ENCODE results near the gene P2RY12.
A peak's percentile ranks its signal among the peaks of the same experiment; 100 is the strongest.

Gene P2RY12

DNA sequence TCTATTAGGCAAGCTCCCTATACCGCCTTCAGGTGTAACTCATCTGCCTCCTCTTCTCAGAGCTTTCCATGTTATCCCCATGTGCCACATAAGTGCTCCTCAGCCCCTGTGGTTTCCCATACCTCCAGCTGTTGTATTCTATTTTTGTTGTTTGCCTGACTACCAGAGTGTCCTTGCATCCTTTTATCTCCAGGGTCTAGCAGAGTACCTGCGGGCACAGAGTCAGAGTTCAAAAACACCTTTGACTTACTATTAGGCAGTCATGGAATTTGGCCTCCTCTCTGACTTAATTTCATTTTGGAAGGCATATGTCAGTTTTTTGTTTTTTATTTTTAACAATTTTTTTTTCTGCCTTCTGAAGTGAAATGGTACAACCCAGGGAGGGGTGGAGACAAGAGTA lies 75.0 kb downstream of the P2RY12 start:
- no peak overlapping the region for H3K9ac ChIP-seq (ENCODE audit: low read length)
- no peaks in the 10 kb centered on the region for H3K27me3 ChIP-seq (ENCODE audit: low read depth, low read length)
- TF ChIP-seq EZH2phosphoT487 (IDR thresholded peaks at IDR 0.05; ENCODE audit: low read depth) = no peak
- TF ChIP-seq, protein P1, sequence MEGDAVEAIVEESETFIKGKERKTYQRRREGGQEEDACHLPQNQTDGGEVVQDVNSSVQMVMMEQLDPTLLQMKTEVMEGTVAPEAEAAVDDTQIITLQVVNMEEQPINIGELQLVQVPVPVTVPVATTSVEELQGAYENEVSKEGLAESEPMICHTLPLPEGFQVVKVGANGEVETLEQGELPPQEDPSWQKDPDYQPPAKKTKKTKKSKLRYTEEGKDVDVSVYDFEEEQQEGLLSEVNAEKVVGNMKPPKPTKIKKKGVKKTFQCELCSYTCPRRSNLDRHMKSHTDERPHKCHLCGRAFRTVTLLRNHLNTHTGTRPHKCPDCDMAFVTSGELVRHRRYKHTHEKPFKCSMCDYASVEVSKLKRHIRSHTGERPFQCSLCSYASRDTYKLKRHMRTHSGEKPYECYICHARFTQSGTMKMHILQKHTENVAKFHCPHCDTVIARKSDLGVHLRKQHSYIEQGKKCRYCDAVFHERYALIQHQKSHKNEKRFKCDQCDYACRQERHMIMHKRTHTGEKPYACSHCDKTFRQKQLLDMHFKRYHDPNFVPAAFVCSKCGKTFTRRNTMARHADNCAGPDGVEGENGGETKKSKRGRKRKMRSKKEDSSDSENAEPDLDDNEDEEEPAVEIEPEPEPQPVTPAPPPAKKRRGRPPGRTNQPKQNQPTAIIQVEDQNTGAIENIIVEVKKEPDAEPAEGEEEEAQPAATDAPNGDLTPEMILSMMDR (IDR thresholded peaks at IDR 0.05; ENCODE audit: low read depth, low read length) = no peak
- no peaks in the 10 kb centered on the region for H3K9me3 ChIP-seq (ENCODE audit: insufficient read depth, low read length)
- H4K20me1 ChIP-seq (ENCODE audit: insufficient read depth, low read length) = no peaks in the 10 kb centered on the region
- no peak overlapping the region for H3K27ac ChIP-seq (ENCODE audit: low read length)
- no peak overlapping the region for H3K4me3 ChIP-seq (ENCODE audit: low read length)
- no peaks in the 10 kb centered on the region for H3K36me3 ChIP-seq (replicated peaks; ENCODE audit: low read depth, low read length)
- no peak overlapping the region for H3K4me2 ChIP-seq (ENCODE audit: low read length)
- H3K4me1 ChIP-seq (ENCODE audit: low read length) = peaks cover 13% of the 10 kb centered on the region
- H2AFZ ChIP-seq (ENCODE audit: low read depth, low read length) = no peak overlapping the region
- no peaks in the 10 kb centered on the region for H3K79me2 ChIP-seq (ENCODE audit: low read length)

DNA sequence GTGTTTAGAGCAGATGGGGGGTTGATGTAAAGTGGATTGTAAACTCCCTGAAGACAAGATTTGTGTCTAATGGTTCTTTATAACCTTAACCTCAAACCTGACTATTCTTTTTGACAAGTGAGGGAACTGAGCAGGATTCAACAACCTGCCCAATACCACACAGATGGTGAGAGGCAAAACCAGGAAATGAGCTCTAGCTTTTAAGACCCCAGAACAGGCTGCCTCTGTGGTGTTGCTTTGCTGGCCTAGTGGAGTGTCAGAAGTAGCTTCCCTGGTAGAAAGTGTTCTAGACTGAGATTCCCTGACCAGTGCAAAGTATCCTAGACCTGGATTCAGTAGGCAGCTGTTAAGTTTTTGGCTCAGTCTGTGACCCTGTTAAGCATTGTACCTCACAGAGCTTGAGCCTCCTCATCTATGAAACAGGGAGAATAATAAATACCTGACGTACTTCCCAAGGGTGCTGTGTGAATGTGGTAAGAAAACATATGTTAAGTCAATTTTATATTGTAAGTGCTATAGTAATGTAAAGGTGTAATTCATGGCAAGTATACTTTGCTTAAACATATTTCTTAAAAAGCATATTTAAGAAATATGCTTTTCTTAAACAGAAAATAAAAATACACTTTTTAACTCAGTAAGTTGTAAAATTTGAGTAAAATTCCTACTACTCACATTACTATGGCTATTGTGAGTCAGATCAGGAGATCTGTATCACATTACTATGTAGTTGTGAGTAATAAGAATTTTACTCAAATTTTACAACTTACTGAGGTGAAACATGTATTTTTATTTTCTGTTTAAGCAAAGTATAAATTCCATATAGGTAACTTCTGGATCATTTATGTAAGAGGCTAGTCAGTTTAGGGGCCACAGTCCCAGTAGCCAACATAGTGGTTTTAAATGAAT lies 76.7 kb downstream of the P2RY12 start:
- no peak overlapping the region for H2AFZ ChIP-seq (ENCODE audit: low read depth, low read length)
- H3K9ac ChIP-seq (ENCODE audit: low read length) = no peak overlapping the region
- no peak overlapping the region for H3K4me3 ChIP-seq (ENCODE audit: low read length)
- H3K79me2 ChIP-seq (ENCODE audit: low read length) = no peaks in the 10 kb centered on the region
- H4K20me1 ChIP-seq (ENCODE audit: insufficient read depth, low read length) = no peaks in the 10 kb centered on the region
- no peaks in the 10 kb centered on the region for H3K36me3 ChIP-seq (replicated peaks; ENCODE audit: low read depth, low read length)
- TF ChIP-seq, protein P1 (IDR thresholded peaks at IDR 0.05; ENCODE audit: low read depth, low read length) = no peak
- TF ChIP-seq EZH2phosphoT487 (IDR thresholded peaks at IDR 0.05; ENCODE audit: low read depth) = no peak
- H3K27ac ChIP-seq (ENCODE audit: low read length) = no peak overlapping the region
- peaks cover 13% of the 10 kb centered on the region for H3K4me1 ChIP-seq (ENCODE audit: low read length)
- peak overlapping the region; percentile 6 for H3K4me2 ChIP-seq (ENCODE audit: low read length)
- no peaks in the 10 kb centered on the region for H3K9me3 ChIP-seq (ENCODE audit: insufficient read depth, low read length)
- H3K27me3 ChIP-seq (ENCODE audit: low read depth, low read length) = no peaks in the 10 kb centered on the region

DNA sequence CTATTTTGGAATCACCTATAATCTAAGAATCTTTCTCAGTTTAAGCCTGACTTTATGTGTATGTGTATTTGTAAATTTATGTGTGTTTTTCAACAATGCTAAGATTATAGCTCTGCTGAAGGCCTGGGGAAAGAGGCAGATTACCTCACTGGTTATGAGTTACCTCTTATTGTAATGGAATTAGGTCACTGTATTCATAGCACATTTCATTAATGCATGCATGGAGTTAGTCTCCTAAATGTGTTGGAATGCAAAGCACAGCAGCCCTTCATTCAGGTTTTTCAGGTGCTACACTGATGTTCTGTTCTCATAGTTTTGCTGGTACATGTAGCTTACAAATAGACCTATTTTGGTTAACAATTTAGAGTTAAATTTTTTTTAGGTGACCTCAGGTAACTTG lies 77.4 kb downstream of the P2RY12 start:
- H3K27ac ChIP-seq (ENCODE audit: low read length) = no peak overlapping the region
- no peaks in the 10 kb centered on the region for H3K36me3 ChIP-seq (replicated peaks; ENCODE audit: low read depth, low read length)
- H3K9ac ChIP-seq (ENCODE audit: low read length) = no peak overlapping the region
- H4K20me1 ChIP-seq (ENCODE audit: insufficient read depth, low read length) = no peaks in the 10 kb centered on the region
- H3K9me3 ChIP-seq (ENCODE audit: insufficient read depth, low read length) = no peaks in the 10 kb centered on the region
- TF ChIP-seq, protein P1 (IDR thresholded peaks at IDR 0.05; ENCODE audit: low read depth, low read length) = no peak
- no peak for TF ChIP-seq EZH2phosphoT487 (IDR thresholded peaks at IDR 0.05; ENCODE audit: low read depth)
- no peaks in the 10 kb centered on the region for H3K79me2 ChIP-seq (ENCODE audit: low read length)
- no peak overlapping the region for H3K4me2 ChIP-seq (ENCODE audit: low read length)
- peaks cover 13% of the 10 kb centered on the region for H3K4me1 ChIP-seq (ENCODE audit: low read length)
- no peak overlapping the region for H3K4me3 ChIP-seq (ENCODE audit: low read length)
- no peak overlapping the region for H2AFZ ChIP-seq (ENCODE audit: low read depth, low read length)
- H3K27me3 ChIP-seq (ENCODE audit: low read depth, low read length) = no peaks in the 10 kb centered on the region

DNA sequence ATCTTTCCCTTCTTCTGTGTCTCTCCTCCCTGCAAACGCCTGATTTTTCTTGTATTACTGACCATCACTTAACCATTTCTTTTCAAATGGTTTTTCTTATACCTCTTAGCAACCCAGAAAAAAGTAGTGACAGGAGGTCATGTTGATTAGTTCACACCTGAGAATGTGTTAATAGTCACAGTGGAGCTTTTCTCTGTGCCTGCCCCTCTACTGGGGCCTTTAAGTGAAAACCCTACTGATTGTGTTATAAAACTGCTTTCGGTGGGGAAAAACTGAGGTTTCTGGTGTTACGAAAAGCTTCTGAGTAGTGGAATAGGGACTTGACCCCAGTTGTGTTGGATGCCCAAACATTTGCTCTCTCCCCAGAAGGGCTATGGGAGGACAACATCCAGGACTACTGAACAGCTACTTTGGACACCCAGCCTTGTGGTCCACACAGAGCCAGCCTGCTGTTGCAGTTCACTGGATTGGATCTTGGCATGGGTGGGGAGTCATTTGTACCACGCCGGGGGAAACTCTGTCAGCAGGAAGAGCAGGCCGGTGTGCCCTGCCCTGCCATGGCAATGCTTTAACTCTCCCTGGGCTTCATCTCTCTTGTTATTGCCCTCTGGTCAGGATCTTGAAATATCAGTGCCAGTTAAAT lies 78.3 kb downstream of the P2RY12 start:
- H3K27ac ChIP-seq (ENCODE audit: low read length) = no peak overlapping the region
- no peak overlapping the region for H3K4me3 ChIP-seq (ENCODE audit: low read length)
- no peaks in the 10 kb centered on the region for H4K20me1 ChIP-seq (ENCODE audit: insufficient read depth, low read length)
- H3K27me3 ChIP-seq (ENCODE audit: low read depth, low read length) = no peaks in the 10 kb centered on the region
- H3K9ac ChIP-seq (ENCODE audit: low read length) = no peak overlapping the region
- no peaks in the 10 kb centered on the region for H3K9me3 ChIP-seq (ENCODE audit: insufficient read depth, low read length)
- H3K4me1 ChIP-seq (ENCODE audit: low read length) = peaks cover 13% of the 10 kb centered on the region
- no peaks in the 10 kb centered on the region for H3K79me2 ChIP-seq (ENCODE audit: low read length)
- no peak overlapping the region for H3K4me2 ChIP-seq (ENCODE audit: low read length)
- no peak overlapping the region for H2AFZ ChIP-seq (ENCODE audit: low read depth, low read length)
- H3K36me3 ChIP-seq (replicated peaks; ENCODE audit: low read depth, low read length) = no peaks in the 10 kb centered on the region
- no peak for TF ChIP-seq EZH2phosphoT487 (IDR thresholded peaks at IDR 0.05; ENCODE audit: low read depth)
- TF ChIP-seq, protein P1 (IDR thresholded peaks at IDR 0.05; ENCODE audit: low read depth, low read length) = no peak

Measured in OCI-LY3 (cell line).